H1 (cell line): ENCODE measurements around the gene CDK13.

ENCODE experiments used
- ASH2L ChIP-seq: fragments of 200-600, 300-600 bp; sonication (generic); IDR thresholded peaks from one replicate; pipeline ENCODE4 v1.7.1; 2017; ENCODE audit warnings: low read length
- BRCA1 ChIP-seq: IDR thresholded peaks from 2 replicates; pipeline ENCODE4 v1.6.1; 2012; ENCODE audit warnings: low read depth, low read length, improper control_type of control experiment
- CTCF ChIP-seq, 3 experiments: IDR thresholded peaks; 1 replicate in 2 of 3; 2 replicates in 1 of 3; pipeline versions ENCODE4 v1.5.1 to v1.6.1; 2011; ENCODE audit warnings: low read length in 3 of 3, mild to moderate bottlenecking in 3 of 3, inconsistent platforms in 2 of 3, low read depth in 1 of 3, moderate library complexity in 1 of 3; ENCODE audit not compliant: insufficient read depth in 1 of 3; ENCODE audit errors: control extremely low read depth in 1 of 3
- EZH2 ChIP-seq: fragments of 200-600 bp; sonication (generic); IDR thresholded peaks from 2 replicates; pipeline ENCODE4 v1.7.1; 2012; ENCODE audit warnings: low read depth, mild to moderate bottlenecking, moderate library complexity, low read length, inconsistent platforms; ENCODE audit not compliant: severe bottlenecking
- KDM4A ChIP-seq: IDR thresholded peaks from one replicate; pipeline ENCODE4 v1.7.1; 2012; ENCODE audit warnings: low read depth, mild to moderate bottlenecking, moderate library complexity, low read length, inconsistent platforms; ENCODE audit not compliant: severe bottlenecking
- PHF8 ChIP-seq: fragments of 200-600 bp; sonication (generic); conservative IDR thresholded peaks from 2 replicates; pipeline ENCODE4 v1.7.1; 2012; ENCODE audit warnings: low read depth, mild to moderate bottlenecking, inconsistent platforms, low read length, moderate library complexity
- POLR2A ChIP-seq, 2 experiments: IDR thresholded peaks; 1 replicate in 1 of 2; 2 replicates in 1 of 2; pipeline ENCODE4 v1.6.1; 2011; ENCODE audit warnings: low read depth in 2 of 2, low read length in 2 of 2, mild to moderate bottlenecking in 2 of 2; ENCODE audit errors: control extremely low read depth in 1 of 2
- POLR2AphosphoS5 ChIP-seq: IDR thresholded peaks from 2 replicates; pipeline ENCODE4 v1.6.1; 2011; ENCODE audit warnings: low read depth, low read length
- POU5F1 ChIP-seq: IDR thresholded peaks from 2 replicates; pipeline ENCODE4 v1.6.1; 2011; ENCODE audit warnings: low read depth, mild to moderate bottlenecking, low read length, moderate library complexity
- SIN3A ChIP-seq, 2 experiments: IDR thresholded peaks in 1 of 2; conservative IDR thresholded peaks in 1 of 2; 2 replicates each; pipeline ENCODE4 v1.6.1; 2011 to 2012; ENCODE audit warnings: low read length in 2 of 2, improper control_type of control experiment in 1 of 2, low read depth in 1 of 2, mild to moderate bottlenecking in 1 of 2
- TBP ChIP-seq: IDR thresholded peaks from 2 replicates; pipeline ENCODE4 v1.6.1; 2011; ENCODE audit warnings: low read depth, low read length, improper control_type of control experiment
- TF ChIP-seq, protein P1 (sequence below): IDR thresholded peaks from 2 replicates; pipeline ENCODE4 v1.6.1; 2012; ENCODE audit warnings: low read length, inconsistent platforms

DNA sequence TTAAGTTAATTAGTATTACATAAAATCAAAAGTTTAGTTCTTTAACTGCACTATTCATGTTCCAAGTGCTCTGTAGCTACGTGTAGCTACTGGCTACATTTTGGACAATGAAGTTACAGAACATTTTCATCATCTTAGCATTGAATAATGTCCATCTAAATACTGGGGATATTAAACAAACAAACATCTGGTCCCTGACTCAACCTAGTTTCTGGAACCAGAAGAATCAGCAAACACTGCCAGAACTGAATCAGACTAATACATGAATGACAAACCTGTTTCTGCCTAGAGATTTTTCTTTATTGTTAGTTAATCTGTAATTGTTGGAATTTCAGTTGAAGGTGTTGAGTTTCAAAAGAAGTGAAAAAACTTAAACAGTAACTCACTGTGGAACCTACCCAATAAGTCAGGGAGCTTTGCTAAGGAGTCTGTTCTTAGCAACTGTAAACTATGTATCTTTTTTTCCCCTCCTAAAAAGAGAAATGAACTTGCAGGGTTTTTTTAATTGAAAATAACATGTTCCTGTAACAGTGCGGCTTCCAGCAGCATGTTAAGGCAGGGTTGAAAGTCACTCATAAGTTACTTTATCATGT is 58.3 kb downstream of the CDK13 start:
- TF ChIP-seq, protein P1, sequence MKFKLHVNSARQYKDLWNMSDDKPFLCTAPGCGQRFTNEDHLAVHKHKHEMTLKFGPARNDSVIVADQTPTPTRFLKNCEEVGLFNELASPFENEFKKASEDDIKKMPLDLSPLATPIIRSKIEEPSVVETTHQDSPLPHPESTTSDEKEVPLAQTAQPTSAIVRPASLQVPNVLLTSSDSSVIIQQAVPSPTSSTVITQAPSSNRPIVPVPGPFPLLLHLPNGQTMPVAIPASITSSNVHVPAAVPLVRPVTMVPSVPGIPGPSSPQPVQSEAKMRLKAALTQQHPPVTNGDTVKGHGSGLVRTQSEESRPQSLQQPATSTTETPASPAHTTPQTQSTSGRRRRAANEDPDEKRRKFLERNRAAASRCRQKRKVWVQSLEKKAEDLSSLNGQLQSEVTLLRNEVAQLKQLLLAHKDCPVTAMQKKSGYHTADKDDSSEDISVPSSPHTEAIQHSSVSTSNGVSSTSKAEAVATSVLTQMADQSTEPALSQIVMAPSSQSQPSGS: no peak
- TF ChIP-seq BRCA1 (no peak), PHF8 (no peak), CTCF (IDR thresholded peaks at IDR 0.05; ENCODE audit: control extremely low read depth in 1 of 3, insufficient read depth in 1 of 3, low read depth in 1 of 3, low read length in 3 of 3) (no peak), POU5F1 (no peak), EZH2 (no peak), POLR2A (IDR thresholded peaks at IDR 0.05; ENCODE audit: control extremely low read depth in 1 of 2, low read depth in 2 of 2, low read length in 2 of 2) (no peak), SIN3A (conservative IDR thresholded peaks at IDR 0.05 in 1 of 2, IDR thresholded peaks at IDR 0.05 in 1 of 2; ENCODE audit: low read depth in 1 of 2, low read length in 2 of 2) (no peak), KDM4A (no peak), POLR2AphosphoS5 (no peak), ASH2L (no peak), TBP (no peak)
